CD4-positive, alpha-beta T cell (primary cell): ENCODE measurements around the gene GNG7. TPM values are rescaled to one million over a fixed set of nuclear protein-coding genes. Genes with fewer than 3 reads are reported as not detected.
A peak's percentile ranks its signal among the peaks of the same experiment; 100 is the strongest.

ENCODE experiments used
- ATAC-seq: fragments of 200-7000 bp; cut with Tn5 transposase; one replicate; pipeline ENCODE4 v1.10.0; 2022; ENCODE audit warnings: mild to moderate bottlenecking; ENCODE audit not compliant: poor library complexity
- CTCF ChIA-PET: fragments of 350-600 bp; sonication (Branson Sonifier 250); formaldehyde crosslinking; loops from one replicate; lab custom pipeline; 2021; ENCODE audit warnings: antibody characterized with exemption, inconsistent platforms; lab: Charles Lee
- POLR2A ChIA-PET: fragments of 350-600 bp; sonication (Branson Sonifier 250); formaldehyde crosslinking; loops from one replicate; lab custom pipeline; 2021; ENCODE audit warnings: antibody characterized with exemption, inconsistent platforms; lab: Charles Lee
- DNase-seq, 14 experiments: peaks; one replicate each; pipeline ENCODE4 v3.0.0-alpha.2; 2013 to 2020; ENCODE audit warnings: mixed read lengths in 2 of 14
- H3K27ac ChIP-seq, 2 donors: one replicate each; pipeline versions ENCODE4 v1.5.1 to v1.7.0; 2013; ENCODE audit warnings: low read length in 2 of 2, low read depth in 1 of 2, mild to moderate bottlenecking in 1 of 2
- H3K27me3 ChIP-seq, 2 experiments: 1 replicate in 1 of 2; 2 replicates in 1 of 2; pipeline versions ENCODE4 v1.6.1 to v1.7.0; 2013; ENCODE audit warnings: low read length in 2 of 2, control low read depth in 1 of 2, mild to moderate bottlenecking in 1 of 2, moderate library complexity in 1 of 2; ENCODE audit not compliant: insufficient read depth in 2 of 2, control insufficient read depth in 1 of 2
- H3K36me3 ChIP-seq: one replicate; pipeline ENCODE4 v1.6.1; 2013; ENCODE audit warnings: low read length, control low read depth; ENCODE audit not compliant: insufficient read depth
- H3K4me1 ChIP-seq: one replicate; pipeline ENCODE4 v1.6.1; 2013; ENCODE audit warnings: low read length, control low read depth; ENCODE audit not compliant: insufficient read depth
- H3K4me3 ChIP-seq: one replicate; pipeline ENCODE4 v1.5.1; 2013; ENCODE audit warnings: mild to moderate bottlenecking, low read length, moderate library complexity
- H3K9me3 ChIP-seq, 2 experiments: 1 replicate in 1 of 2; 2 replicates in 1 of 2; pipeline versions ENCODE4 v1.6.1 to v1.7.0; 2013; ENCODE audit warnings: low read length in 2 of 2, mild to moderate bottlenecking in 2 of 2, control low read depth in 1 of 2, moderate library complexity in 1 of 2; ENCODE audit not compliant: control insufficient read depth in 1 of 2, insufficient read depth in 1 of 2
- H3K27ac Mint-ChIP-seq: one replicate; pipeline ENCODE4 v1.8.0; 2020; ENCODE audit warnings: mixed read lengths
- H3K27me3 Mint-ChIP-seq: one replicate; pipeline ENCODE4 v1.8.0; 2021; ENCODE audit warnings: mixed read lengths
- H3K36me3 Mint-ChIP-seq: one replicate; pipeline ENCODE4 v1.8.0; 2021; ENCODE audit warnings: low read depth, mixed read lengths
- H3K4me1 Mint-ChIP-seq: one replicate; pipeline ENCODE4 v1.8.0; 2021; ENCODE audit warnings: low read depth, mixed read lengths
- H3K4me3 Mint-ChIP-seq: one replicate; pipeline ENCODE4 v1.8.0; 2020; ENCODE audit warnings: mild to moderate bottlenecking, mixed read lengths
- H3K9me3 Mint-ChIP-seq: one replicate; pipeline ENCODE4 v1.8.0; 2020; ENCODE audit warnings: mixed read lengths
- intact Hi-C, 2 experiments: fragments of 100-400 bp; cut with DNase I in 1 of 2; cut with micrococcal nuclease in 1 of 2; formaldehyde crosslinking; loops; one replicate each; pipeline versions ENCODE4 v1.15.1 to v1.9.0; 2023 to 2025; cut with DNase I, micrococcal nuclease
- total RNA-seq, 174 experiments: library from RNA in 2 of 174; stranded (reverse) in 2 of 174; gene quantifications; one replicate each; pipeline ENCODE4 v1.2.3 and lab custom pipeline; 2021 to 2026
- TF ChIP-seq, protein P1 (sequence below): fragments of 200-600 bp; IDR thresholded peaks from one replicate; pipeline ENCODE4 v1.8.0; 2022; ENCODE audit warnings: antibody characterized with exemption, mild to moderate bottlenecking

GNG7 gene
- total RNA-seq, 2 experiments from 2014 or later: 5.2 to 5.7 TPM

DNA sequence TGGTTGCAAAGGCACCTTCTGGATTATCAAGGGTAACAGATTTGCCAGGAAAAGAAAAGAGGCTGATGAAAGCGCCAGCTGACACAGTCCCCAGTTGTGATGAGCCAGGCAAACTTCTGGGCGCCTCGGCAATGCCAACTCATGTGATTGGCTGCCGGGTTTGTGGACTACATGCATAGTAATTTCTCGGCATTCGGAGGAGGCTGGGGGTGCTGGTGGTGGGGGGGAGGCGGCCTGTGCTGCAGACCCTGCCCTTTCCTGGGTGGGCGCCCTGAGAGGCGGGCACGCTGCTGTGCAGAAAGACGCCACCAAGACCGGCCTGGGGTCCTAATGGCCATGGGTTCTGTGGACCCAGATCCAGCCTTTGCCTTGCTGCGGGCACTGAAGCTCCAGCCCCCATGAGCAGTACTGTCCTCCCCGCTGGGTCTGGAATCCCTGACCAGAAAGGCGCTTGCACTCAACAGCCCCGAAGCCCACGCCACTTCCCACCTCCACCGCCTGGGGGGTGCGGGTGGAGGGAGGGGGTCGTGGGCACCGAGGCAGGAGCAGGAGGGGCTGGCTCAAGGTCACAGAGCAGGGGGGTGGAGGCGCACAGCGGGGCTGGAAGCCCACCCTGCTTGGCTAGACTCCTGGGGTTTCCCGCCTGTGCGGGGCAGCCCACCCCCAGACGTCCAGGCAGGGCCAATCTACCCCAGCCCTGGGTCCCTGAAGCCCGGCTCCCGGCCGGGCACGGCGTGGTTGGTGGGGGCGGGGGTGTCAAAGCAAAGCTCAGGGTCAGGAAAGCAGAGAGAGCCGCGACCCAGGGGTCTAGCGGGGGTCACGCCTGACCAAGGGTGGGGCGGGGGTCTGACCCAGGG lies 17.7 kb upstream of the GNG7 start:
- H3K9me3 Mint-ChIP-seq: peaks cover 3% of the 10 kb centered on the region
- intact Hi-C loops: no loop called here
- TF ChIP-seq, protein P1, sequence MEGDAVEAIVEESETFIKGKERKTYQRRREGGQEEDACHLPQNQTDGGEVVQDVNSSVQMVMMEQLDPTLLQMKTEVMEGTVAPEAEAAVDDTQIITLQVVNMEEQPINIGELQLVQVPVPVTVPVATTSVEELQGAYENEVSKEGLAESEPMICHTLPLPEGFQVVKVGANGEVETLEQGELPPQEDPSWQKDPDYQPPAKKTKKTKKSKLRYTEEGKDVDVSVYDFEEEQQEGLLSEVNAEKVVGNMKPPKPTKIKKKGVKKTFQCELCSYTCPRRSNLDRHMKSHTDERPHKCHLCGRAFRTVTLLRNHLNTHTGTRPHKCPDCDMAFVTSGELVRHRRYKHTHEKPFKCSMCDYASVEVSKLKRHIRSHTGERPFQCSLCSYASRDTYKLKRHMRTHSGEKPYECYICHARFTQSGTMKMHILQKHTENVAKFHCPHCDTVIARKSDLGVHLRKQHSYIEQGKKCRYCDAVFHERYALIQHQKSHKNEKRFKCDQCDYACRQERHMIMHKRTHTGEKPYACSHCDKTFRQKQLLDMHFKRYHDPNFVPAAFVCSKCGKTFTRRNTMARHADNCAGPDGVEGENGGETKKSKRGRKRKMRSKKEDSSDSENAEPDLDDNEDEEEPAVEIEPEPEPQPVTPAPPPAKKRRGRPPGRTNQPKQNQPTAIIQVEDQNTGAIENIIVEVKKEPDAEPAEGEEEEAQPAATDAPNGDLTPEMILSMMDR: no peak
- peak overlapping the region; percentile 71 for H3K4me3 Mint-ChIP-seq
- no peaks in the 10 kb centered on the region for H3K36me3 Mint-ChIP-seq
- peaks cover 13% of the 10 kb centered on the region for H3K4me1 Mint-ChIP-seq
- ATAC-seq (no peak), DNase-seq (peak in 1 of 14 experiments; percentile 13)
- no peak overlapping the region for H3K27ac Mint-ChIP-seq
- no peaks in the 10 kb centered on the region for H3K36me3 ChIP-seq
- peaks cover 11% of the 10 kb centered on the region for H3K4me1 ChIP-seq
- peaks cover 29% of the 10 kb centered on the region for H3K27me3 Mint-ChIP-seq
- no peak overlapping the region for H3K27ac ChIP-seq
- ChIA-PET CTCF (no interaction called here), POLR2A (no interaction called here)
- H3K27me3 ChIP-seq: peaks cover 40 to 42% of the 10 kb centered on the region in 2 experiments
- H3K9me3 ChIP-seq: peaks cover 0 to 41% of the 10 kb centered on the region in 2 experiments
- H3K4me3 ChIP-seq: no peak overlapping the region

DNA sequence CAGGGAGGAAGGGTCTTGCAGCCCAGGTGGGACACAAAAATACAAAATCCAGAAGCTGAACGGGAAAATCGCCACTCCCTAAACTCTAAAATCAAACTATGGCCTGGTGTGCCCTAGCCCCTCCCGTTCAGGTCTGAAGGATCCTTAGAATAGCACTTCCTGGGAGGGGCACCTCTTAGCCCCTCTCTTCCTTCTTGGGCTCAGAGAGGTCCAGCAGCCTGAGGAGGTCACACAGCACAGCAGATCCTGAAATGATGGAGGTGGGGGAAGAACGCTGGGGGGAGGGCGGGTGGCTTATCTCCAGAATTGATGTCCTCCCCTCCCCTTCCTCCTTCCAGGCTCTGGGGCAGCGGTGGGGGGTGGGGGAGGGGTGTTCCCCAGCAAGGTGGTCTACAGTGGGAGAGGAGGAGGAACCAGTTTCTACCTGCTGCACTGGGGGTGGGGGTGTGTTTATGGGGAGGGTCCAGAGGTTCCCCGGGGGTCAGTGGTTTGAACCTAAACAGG lies 16.8 kb upstream of the GNG7 start:
- CTCF ChIA-PET: no interaction called here
- intact Hi-C loops: no loop called here
- POLR2A ChIA-PET: no interaction called here

DNA sequence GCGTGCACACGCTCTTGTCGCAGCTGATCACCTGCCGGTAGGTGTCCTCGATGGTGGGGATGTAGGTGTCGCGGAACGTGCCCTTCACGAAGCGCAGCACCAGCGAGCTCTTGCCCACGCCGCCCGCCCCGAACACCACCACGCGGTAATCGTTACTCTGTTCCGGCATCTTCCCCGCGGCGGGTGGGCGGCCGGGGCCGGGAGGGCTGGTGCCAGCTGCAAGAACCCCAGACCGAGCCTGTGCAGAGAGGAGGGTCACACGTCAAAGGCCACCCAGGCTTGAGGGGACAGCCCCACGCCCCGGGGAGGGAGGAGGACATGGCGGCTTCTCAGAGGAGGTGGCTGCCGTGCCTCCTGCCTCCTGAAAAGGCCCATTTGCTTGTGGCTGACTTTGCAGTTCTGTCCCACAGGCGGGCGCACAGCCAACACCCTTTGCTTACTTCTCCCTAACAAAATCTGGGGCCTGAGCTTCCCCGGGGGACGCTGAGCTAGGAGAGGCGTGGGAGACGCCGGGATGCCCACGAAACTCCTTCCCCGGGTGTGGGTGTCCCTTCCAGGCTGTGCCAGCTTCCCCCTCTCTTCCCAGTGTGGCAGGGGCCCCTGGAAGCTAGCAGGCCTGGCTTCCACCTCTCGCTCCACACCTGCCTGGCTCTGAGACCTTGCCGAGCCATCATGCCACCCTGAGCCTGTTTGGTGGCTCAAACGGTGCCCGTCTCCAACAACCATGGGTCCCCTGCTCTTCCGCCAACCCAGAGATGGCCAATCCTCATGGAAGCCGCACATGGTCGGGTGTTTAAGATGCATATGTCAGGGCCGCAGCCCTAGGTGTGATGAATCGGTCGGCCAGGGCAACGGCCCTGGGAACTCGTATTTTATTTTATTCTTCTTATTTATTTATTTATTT lies 15.4 kb upstream of the GNG7 start:
- DNase-seq (no peak), ATAC-seq (no peak)
- Mint-ChIP-seq H3K4me3 (no peak overlapping the region), H3K4me1 (peaks cover 15% of the 10 kb centered on the region), H3K27ac (no peak overlapping the region), H3K9me3 (peaks cover 5% of the 10 kb centered on the region), H3K36me3 (no peaks in the 10 kb centered on the region), H3K27me3 (peaks cover 22% of the 10 kb centered on the region)
- Histone ChIP-seq H3K4me1 (peaks cover 11% of the 10 kb centered on the region), H3K9me3 (peaks cover 0 to 46% of the 10 kb centered on the region in 2 experiments), H3K36me3 (no peaks in the 10 kb centered on the region), H3K4me3 (no peak overlapping the region), H3K27me3 (peaks cover 27 to 32% of the 10 kb centered on the region in 2 experiments), H3K27ac (no peak overlapping the region)
- intact Hi-C loops: no loop called here
- ChIA-PET POLR2A (no interaction called here), CTCF (no interaction called here)
- TF ChIP-seq, protein P1: no peak

More for the DNA sequence above, 16.8 kb upstream of the GNG7 start:
- Mint-ChIP-seq H3K27me3 (peaks cover 26% of the 10 kb centered on the region), H3K4me1 (peaks cover 15% of the 10 kb centered on the region), H3K27ac (no peak overlapping the region), H3K36me3 (no peaks in the 10 kb centered on the region), H3K9me3 (peaks cover 5% of the 10 kb centered on the region), H3K4me3 (no peak overlapping the region)
- peaks cover 38 to 42% of the 10 kb centered on the region in 2 experiments for H3K27me3 ChIP-seq
- H3K36me3 ChIP-seq: no peaks in the 10 kb centered on the region
- peaks cover 11% of the 10 kb centered on the region for H3K4me1 ChIP-seq
- no peak overlapping the region for H3K4me3 ChIP-seq
- DNase-seq (no peak), ATAC-seq (no peak)
- TF ChIP-seq, protein P1: no peak
- H3K9me3 ChIP-seq: peaks cover 0 to 48% of the 10 kb centered on the region in 2 experiments
- H3K27ac ChIP-seq: no peak overlapping the region
